ENCODE results near the gene PITX3. TPM values are rescaled to one million over a fixed set of nuclear protein-coding genes. Genes with fewer than 3 reads are reported as not detected.

The PITX3 gene
- total RNA-seq, 1 experiment from 2014 or later: 1.9 TPM

- intact Hi-C loops (cut with micrococcal nuclease): no loop called here
- RAD21 ChIA-PET (ENCODE audit: low non-redundant PET in 1 of 2, low total read pairs in 2 of 2, uncharacterized antibody in 2 of 2, unreplicated experiment in 2 of 2): no interaction called here
- H4K20me1 ChIP-seq (ENCODE audit: insufficient read depth): no peaks in the 10 kb centered on the region
- H3K9me2 ChIP-seq (ENCODE audit: insufficient read depth): no peaks in the 10 kb centered on the region
- H2AFZ ChIP-seq (ENCODE audit: low read depth, low read length, poor library complexity, severe bottlenecking): no peak overlapping the region
- no peaks in the 10 kb centered on the region for H3K27me3 ChIP-seq (ENCODE audit: insufficient read depth, low read length)
- H3K4me1 ChIP-seq (ENCODE audit: control insufficient read depth in 1 of 2, insufficient read depth in 2 of 2, low read length in 2 of 2): no peaks in the 10 kb centered on the region
- no peak overlapping the region for H3K27ac ChIP-seq (ENCODE audit: low read depth, low read length)
- POLR2A ChIA-PET: no interaction called here
- no peak overlapping the region for H3K4me2 ChIP-seq (ENCODE audit: low read length)
- peaks cover 16 to 21% of the 10 kb centered on the region in 2 experiments; a peak in 3 of 4 replicates for H3K9me3 ChIP-seq (ENCODE audit: control insufficient read depth in 1 of 2, insufficient read depth in 1 of 2, low read depth in 1 of 2, low read length in 2 of 2)
- ATAC-seq (no peak), DNase-seq (ENCODE audit: low read depth, low spot score) (no peak)
- BruUV-seq (replicated peaks): no TSS peak
- H3K36me3 ChIP-seq (ENCODE audit: control insufficient read depth in 1 of 2, insufficient read depth in 2 of 2, low read length in 2 of 2): no peaks in the 10 kb centered on the region
- no peak overlapping the region for H3K4me3 ChIP-seq (replicated peaks in 1 of 2; ENCODE audit: low read depth in 1 of 2, low read length in 2 of 2)
- no peaks in the 10 kb centered on the region for H3K79me2 ChIP-seq (ENCODE audit: insufficient read depth, low read length)
- TF ChIP-seq POLR2A (IDR thresholded peaks at IDR 0.05; ENCODE audit: borderline replicate concordance, extremely low read depth, insufficient read depth, insufficient read length) (no peak), SRF (IDR thresholded peaks at IDR 0.05; ENCODE audit: low read depth) (no peak), EGR1 (IDR thresholded peaks at IDR 0.05; ENCODE audit: low read depth) (no peak), TCF7L2 (IDR thresholded peaks at IDR 0.05; ENCODE audit: borderline replicate concordance, extremely low read depth, insufficient read depth, insufficient read length) (no peak), RAD21 (IDR thresholded peaks at IDR 0.05; ENCODE audit: low read depth) (no peak), CEBPB (IDR thresholded peaks at IDR 0.05; ENCODE audit: low read depth) (no peak), POLR2AphosphoS5 (IDR thresholded peaks at IDR 0.05; ENCODE audit: low read depth, low read length) (no peak), ZFX (IDR thresholded peaks at IDR 0.05) (no peak)
- CTCF ChIA-PET: no interaction called here
- no peak overlapping the region for H3K9ac ChIP-seq (ENCODE audit: low read length)
Measured at GRCh38 chr10:102184606-102185005, 56.7 kb downstream of the PITX3 start.

Other genes with a start within 250 kb of the PITX3 start
- gene ARMH3, start 185.3 kb downstream of the PITX3 start, total RNA-seq (2021; ENCODE audit: unreplicated experiment): 30.4 TPM
- gene HPS6, start 176.2 kb downstream of the PITX3 start, total RNA-seq (2021; ENCODE audit: unreplicated experiment): 31.7 TPM
- gene LDB1, start 121.1 kb downstream of the PITX3 start, total RNA-seq (2021; ENCODE audit: unreplicated experiment): 63.9 TPM
- gene PPRC1, start 108.5 kb downstream of the PITX3 start, total RNA-seq (2021; ENCODE audit: unreplicated experiment): 93.0 TPM
- gene NOLC1, start 89.1 kb downstream of the PITX3 start, total RNA-seq (2021; ENCODE audit: unreplicated experiment): 231 TPM
- 5.5 TPM for gene ELOVL3, start 15.2 kb downstream of the PITX3 start, total RNA-seq (2021; ENCODE audit: unreplicated experiment)
- gene GBF1, start 4.0 kb upstream of the PITX3 start, total RNA-seq (2021; ENCODE audit: unreplicated experiment): 58.9 TPM
- gene NFKB2, start 154.2 kb upstream of the PITX3 start, total RNA-seq (2021; ENCODE audit: unreplicated experiment): 115 TPM
- gene PSD, start 177.3 kb upstream of the PITX3 start, total RNA-seq (2021; ENCODE audit: unreplicated experiment): 9.7 TPM
- gene FBXL15, start 179.3 kb upstream of the PITX3 start, total RNA-seq (2021; ENCODE audit: unreplicated experiment): 21.1 TPM
- 96.7 TPM for gene CUEDC2, start 191.1 kb upstream of the PITX3 start, total RNA-seq (2021; ENCODE audit: unreplicated experiment)
- 2.1 TPM for gene C10orf95, start 210.0 kb upstream of the PITX3 start, total RNA-seq (2021; ENCODE audit: unreplicated experiment)

Data from HCT116 (cell line).